ENCODE results near the gene INPP5D. TPM values are rescaled to one million over a fixed set of nuclear protein-coding genes. Genes with fewer than 3 reads are reported as not detected.

Gene INPP5D
- total RNA-seq, 1 donor from 2014 or later = 2.2 TPM

DNA sequence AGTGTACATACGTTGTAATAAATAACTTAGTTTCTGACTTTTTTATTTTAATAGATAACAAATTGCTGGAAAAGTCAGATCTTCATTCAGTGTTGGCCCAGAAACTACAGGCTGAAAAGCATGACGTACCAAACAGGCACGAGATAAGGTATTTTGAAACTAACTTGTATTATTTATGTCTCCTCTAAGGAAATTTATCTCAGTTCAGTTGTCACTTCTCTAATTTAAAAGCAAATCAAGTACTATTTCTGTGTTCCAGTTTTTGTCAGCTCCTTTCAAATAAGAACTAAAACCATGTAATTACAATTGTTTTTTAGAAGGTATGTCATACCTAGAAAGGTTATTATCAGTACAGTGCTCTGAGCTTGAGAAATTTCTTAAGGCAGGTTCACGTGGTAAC, 195.9 kb downstream of the INPP5D start:
- peaks cover 3% of the 10 kb centered on the region for H3K4me1 Mint-ChIP-seq (ENCODE audit: low read depth, unreplicated experiment)
- no peak for DNase-seq
- H3K27ac Mint-ChIP-seq (ENCODE audit: unreplicated experiment) = no peak overlapping the region
- no peaks in the 10 kb centered on the region for H3K9me3 Mint-ChIP-seq (ENCODE audit: unreplicated experiment)
- no peak overlapping the region for H3K4me3 Mint-ChIP-seq (ENCODE audit: unreplicated experiment)
- H3K27me3 Mint-ChIP-seq (ENCODE audit: unreplicated experiment) = no peaks in the 10 kb centered on the region
- no peaks in the 10 kb centered on the region for H3K36me3 Mint-ChIP-seq (ENCODE audit: unreplicated experiment)
- no peak for TF ChIP-seq CTCF (IDR thresholded peaks at IDR 0.05; ENCODE audit: partially characterized antibody, unreplicated experiment)

Other genes starting within 250 kb of the INPP5D start
- gene SNORC, start 190.1 kb upstream of the INPP5D start, total RNA-seq (ENCODE audit: unreplicated experiment) = 2.4 TPM
- gene NGEF, start 47.1 kb upstream of the INPP5D start, total RNA-seq (ENCODE audit: unreplicated experiment) = 7.2 TPM
- gene NEU2, start 27.7 kb upstream of the INPP5D start, total RNA-seq (ENCODE audit: unreplicated experiment) = not detected
- 29.3 TPM for gene ATG16L1, start 191.3 kb downstream of the INPP5D start, total RNA-seq (ENCODE audit: unreplicated experiment)
- not detected for gene SAG, start 247.5 kb downstream of the INPP5D start, total RNA-seq (ENCODE audit: unreplicated experiment)